D341Med (cell line): ENCODE measurements around the gene GOLGB1.
"Not testable (repeated sequence)": the region's sequence is repeated elsewhere in the genome, so short reads cannot be mapped to it uniquely, and the experiment has no call there.

Source experiments
- DNase-seq: peaks from one replicate; pipeline ENCODE4 v3.0.0; 2012; ENCODE audit warnings: low spot score

Gene GOLGB1

GRCh38 chr3:121690777-121691405 lies 58.6 kb downstream of the GOLGB1 start:
- DNase-seq: no peak

- not testable (repeated sequence) for DNase-seq
These were observed 60.8 kb downstream of the GOLGB1 start for GRCh38 chr3:121688747-121689146.

DNA sequence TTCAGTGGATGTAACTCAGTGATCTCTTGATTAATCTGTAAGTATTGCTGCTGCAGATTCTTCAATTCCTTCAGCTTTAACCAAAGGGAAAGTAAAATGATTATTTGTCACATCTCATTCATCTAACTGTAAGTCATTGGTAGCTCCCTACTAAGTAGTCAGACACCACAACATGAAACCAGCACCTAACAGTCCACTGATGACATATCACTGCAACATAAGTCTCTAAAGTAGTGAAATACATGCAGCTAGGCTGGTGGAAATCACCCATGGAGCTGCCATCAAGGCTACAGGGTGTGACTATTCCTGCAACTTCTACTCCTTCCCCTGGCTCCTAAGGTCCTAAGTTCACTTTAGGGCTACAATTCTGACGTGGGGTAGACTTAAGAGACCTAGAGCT lies 67.7 kb downstream of the GOLGB1 start:
- no peak for DNase-seq

GRCh38 chr3:121677141-121677540 lies 72.4 kb downstream of the GOLGB1 start:
- DNase-seq: no peak

GRCh38 chr3:121670676-121671075 lies 78.9 kb downstream of the GOLGB1 start:
- DNase-seq: no peak

GRCh38 chr3:121667333-121667732 lies 82.2 kb downstream of the GOLGB1 start:
- no peak for DNase-seq

GRCh38 chr3:121665488-121665887 lies 84.1 kb downstream of the GOLGB1 start:
- DNase-seq: no peak

DNA sequence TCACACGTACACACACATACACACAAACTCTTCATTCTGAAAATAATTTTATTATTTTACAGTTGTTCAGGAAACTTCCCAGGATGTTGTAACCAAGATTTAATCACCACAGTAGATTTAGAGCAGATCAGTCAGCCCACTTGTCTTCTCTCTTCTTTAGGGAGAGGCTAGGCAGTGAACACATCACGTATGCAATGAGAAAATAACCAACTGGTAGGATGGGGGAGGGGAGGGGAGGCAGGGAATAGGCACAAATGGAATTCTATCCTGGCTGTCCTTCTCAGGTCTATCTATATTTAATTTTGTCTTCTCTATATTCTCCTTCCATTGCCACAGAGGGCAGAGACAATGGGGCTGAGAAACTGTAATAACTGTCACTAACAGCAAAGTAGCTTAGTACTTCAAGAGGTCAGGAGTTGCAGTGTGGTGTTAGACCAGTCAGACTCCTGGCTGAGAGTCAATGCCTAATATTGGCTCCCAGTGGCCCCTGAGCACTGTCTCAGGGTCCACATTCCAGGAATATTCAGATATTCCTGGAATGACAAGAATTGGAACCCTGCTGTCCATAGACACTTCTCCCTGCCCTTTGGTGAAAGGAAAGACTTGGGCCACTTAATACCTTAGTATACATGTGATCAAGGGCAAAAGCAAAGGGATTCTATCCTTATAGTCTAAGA lies 86.2 kb downstream of the GOLGB1 start:
- no peak for DNase-seq

- DNase-seq: no peak
These were observed 86.8 kb downstream of the GOLGB1 start for GRCh38 chr3:121662742-121663141.

DNA sequence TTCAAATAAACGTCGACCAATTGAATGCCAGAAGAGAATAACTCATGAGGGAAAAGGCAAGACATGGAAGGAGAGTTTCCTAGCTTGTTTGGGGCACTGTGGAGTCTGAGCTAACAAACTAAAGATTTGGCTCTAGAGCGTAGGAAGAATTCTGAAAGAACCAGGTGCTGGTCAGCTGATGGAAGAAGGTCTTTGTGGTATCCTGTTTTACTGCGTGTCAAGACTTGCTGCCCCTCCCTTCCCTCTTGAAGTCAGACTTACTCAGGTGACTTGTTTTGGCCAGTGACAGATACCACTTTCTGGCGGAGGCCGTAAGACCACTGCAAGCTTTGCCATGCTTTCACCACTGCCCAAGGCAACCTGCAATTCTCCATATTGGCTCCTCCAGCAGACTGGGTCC lies 88.2 kb downstream of the GOLGB1 start:
- DNase-seq: no peak

GRCh38 chr3:121660356-121661171 lies 89.0 kb downstream of the GOLGB1 start, which contains the start of gene HCLS1:
HCLS1 (minus strand) TSS chr3:121660903; CDS start chr3:121658347, 2,556 bp downstream.
- no peak for DNase-seq

DNA sequence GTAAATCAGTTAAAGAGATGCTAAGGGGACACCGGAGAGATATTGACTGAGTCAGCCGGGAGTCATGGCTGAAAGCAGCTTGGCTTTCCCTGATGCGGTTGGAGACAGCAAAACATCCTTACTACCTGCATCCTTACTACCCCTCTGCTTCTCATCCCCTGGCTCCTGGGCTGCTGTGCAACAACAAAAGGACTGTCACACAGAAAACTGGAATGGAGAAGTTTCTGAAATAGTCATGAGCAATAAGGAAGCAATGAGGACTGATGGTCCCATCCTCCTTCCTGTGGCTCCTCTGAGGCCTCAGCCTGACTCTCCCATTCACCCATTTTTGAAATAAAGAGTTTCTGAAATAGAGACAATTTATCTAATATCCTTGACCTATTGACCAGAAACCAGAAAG lies 90.0 kb downstream of the GOLGB1 start:
- no peak for DNase-seq

DNA sequence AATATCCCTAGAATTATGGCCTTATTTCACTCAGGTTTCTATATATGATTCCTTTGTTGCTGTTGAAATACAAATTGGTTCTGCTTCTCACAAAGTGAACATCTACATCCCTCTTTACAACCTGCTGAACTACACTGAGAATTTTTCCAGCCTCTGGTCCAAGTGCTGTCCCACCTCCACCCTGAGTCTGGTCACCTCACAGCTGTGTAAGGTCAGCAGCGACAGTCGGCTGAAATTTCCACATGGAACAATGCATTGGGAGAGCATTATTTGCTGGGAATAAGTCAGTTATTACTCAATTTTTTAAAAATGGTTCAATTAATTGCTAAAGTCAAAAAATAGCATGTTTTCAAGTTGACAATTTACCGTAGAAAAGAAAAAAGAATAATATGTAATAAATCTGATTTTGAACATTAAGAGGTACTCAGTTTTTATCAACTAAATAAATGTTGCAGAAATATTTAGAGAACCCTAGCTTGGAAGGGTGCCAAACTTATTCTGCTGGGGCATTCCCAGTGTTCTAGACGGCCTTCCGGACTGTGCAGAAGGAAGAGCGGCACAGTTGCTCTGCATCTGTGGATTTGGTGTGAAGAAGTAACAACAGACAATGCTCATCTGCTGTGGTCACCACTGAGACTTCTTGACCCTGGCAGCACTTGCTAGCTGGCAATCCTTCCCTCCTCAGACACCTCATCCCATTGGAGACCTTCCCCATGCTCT lies 90.7 kb downstream of the GOLGB1 start:
- no peak for DNase-seq

- DNase-seq: no peak
These were observed 94.8 kb downstream of the GOLGB1 start for GRCh38 chr3:121654493-121655385.

GRCh38 chr3:121651684-121652083 lies 97.9 kb downstream of the GOLGB1 start:
- no peak for DNase-seq

DNA sequence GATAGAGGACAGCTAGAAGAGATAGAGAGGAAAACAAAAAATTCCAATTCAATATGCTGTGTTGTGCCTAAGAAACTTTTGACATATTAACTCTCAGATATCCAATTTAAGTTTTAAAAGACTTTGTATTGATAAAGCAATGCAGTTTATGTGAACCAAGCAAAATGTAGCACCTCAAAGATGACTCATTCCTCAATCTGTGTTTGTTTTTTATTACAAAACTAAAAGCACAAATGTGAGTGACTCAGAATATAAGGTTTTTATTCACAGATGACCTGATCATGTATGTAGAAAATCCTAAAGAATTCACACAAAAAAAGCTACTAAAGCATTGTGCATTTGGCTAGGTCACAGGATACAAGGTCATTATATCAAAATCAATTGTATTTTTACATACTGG lies 99.9 kb downstream of the GOLGB1 start:
- DNase-seq: no peak

GRCh38 chr3:121648219-121648958 lies 101.2 kb downstream of the GOLGB1 start:
- no peak for DNase-seq

GRCh38 chr3:121645054-121645453 lies 104.5 kb downstream of the GOLGB1 start:
- no peak for DNase-seq

DNA sequence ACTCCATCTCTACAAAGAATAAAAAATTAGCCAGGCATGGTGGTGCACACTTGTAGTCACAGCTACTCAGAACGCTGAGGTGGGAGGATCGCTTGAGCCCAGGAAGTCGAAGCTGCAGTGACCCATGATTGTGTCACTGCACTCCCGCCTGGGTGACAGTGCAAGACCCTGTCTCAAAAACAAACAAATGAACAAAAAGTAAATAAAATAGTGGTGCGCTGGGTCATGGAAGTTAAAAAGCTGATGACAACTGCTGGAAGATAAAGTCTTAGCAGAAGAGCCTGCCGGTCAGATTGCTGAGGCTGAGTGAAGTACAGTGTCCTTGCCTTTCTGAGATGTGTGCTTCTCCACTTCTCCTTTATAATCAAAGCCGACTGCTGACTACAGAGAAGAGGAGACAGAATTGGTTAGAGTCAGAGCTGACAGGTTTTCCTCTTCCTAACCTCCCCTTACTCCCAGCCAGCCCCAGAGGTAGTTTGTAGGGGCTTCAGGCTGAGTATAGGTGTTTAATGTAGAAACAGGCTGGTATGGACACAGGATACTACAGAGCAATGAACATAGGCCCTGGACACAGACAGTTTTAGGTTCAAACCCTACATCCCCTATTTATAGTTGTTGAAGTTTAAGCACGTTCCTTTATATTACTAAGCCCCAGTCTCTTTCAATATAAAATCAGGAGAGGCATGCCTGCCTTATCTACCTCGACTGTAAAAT lies 106.8 kb downstream of the GOLGB1 start:
- DNase-seq: no peak

- no peak for DNase-seq
These were observed 108.4 kb downstream of the GOLGB1 start for GRCh38 chr3:121641127-121641526.
